ENCODE measurements around the gene C22orf15. TPM values are rescaled to one million over a fixed set of nuclear protein-coding genes. Genes with fewer than 3 reads are reported as not detected.
A peak's percentile ranks its signal among the peaks of the same experiment; 100 is the strongest.

Gene C22orf15
- total RNA-seq, 1 experiment from 2014 or later: 0.81 TPM

DNA sequence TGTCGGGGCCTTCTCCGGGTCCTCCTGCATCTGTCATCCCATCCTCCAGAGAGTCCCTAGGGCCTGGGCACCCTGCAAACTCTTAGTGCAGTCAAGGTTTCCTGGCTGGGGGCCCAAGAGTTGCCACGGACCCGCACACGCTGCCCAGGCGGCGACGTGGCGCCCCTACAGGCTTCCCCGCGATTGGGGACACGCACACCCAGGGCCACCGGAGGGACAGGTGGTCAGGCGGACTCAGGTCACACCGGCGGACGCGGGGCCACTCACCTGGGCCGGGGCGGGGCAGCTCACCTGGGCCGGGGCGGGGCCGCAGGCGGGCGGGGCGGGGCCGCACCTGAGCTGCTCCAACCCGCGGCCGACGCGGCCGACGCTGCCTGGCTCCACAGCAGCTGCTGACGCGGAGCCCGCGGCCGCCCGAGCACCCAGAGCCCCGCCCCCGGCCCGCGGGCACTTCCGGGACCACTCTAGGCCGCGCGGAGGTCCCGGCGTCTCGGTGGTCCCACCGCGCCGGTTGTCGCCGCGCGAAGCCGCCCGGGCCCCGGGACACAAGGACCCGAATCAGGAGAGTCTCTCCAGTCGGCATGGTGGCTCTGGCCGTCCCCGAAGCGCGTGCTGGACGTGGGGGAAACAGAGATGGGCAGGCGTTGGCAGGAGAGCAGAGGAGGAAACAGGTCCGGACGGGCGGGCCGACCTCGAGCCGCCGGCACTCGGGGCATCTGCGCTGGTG lies 11.9 kb upstream of the C22orf15 start, which contains the start of gene ZNF70:
TSS of gene ZNF70 (minus strand) at position 399 of the 727 bp plus-strand sequence. CDS start 5,972 bp downstream, outside the sequence.
- Mint-ChIP-seq H3K36me3 (ENCODE audit: insufficient read depth in 1 of 3, low read depth in 3 of 3) (peaks cover 0 to 1% (median 0%) of the 10 kb centered on the region in 3 experiments; a peak in 2 of 7 replicates), H3K9me3 (no peaks in the 10 kb centered on the region; a peak in 1 of 5 replicates), H3K27ac (peak within 1 kb of the TSS; percentile 70 to 89 (median 87); a peak in 6 of 7 replicates), H3K27me3 (ENCODE audit: low read depth) (peaks cover 4% of the 10 kb centered on the region), H3K4me1 (peaks cover 13 to 37% of the 10 kb centered on the region in 2 experiments), H3K4me3 (peak within 1 kb of the TSS; percentile 77 to 88)
- H2BK12ac ChIP-seq (ENCODE audit: insufficient read length, low read depth, low read length): no peak within 1 kb of the TSS
- H4K91ac ChIP-seq (ENCODE audit: insufficient read length, low read depth, low read length): no peak within 1 kb of the TSS
- H3K4me2 ChIP-seq (ENCODE audit: insufficient read depth, insufficient read length, low read length): peak within 1 kb of the TSS; percentile 59
- H2BK15ac ChIP-seq (ENCODE audit: low read depth, low read length): no peak within 1 kb of the TSS
- H3K56ac ChIP-seq (ENCODE audit: insufficient read length, low read depth, low read length): no peak within 1 kb of the TSS
- no CpG with 5 or more reads among the region's 78 CpGs for WGBS (ENCODE audit: extremely low coverage, insufficient read length, low lambda C conversion rate)
- H2AK5ac ChIP-seq (ENCODE audit: insufficient read length, low read length): no peak within 1 kb of the TSS
- H3K27me3 ChIP-seq (ENCODE audit: insufficient read depth, low read length): no peaks in the 10 kb centered on the region
- no peak within 1 kb of the TSS for H2BK120ac ChIP-seq (ENCODE audit: low read depth, low read length, poor library complexity, severe bottlenecking)
- H2BK5ac ChIP-seq (ENCODE audit: insufficient read length, low read length): no peak within 1 kb of the TSS
- no peaks in the 10 kb centered on the region; the same call in 1 of the 2 replicates for H3K4me1 ChIP-seq (ENCODE audit: insufficient read depth, low read length)
- no peak within 1 kb of the TSS for H3K27ac ChIP-seq (ENCODE audit: insufficient read length, low read depth, low read length)
- peaks cover 8% of the 10 kb centered on the region for H3K23me2 ChIP-seq (ENCODE audit: insufficient read length, low read depth, low read length, poor library complexity, severe bottlenecking)
- H4K20me1 ChIP-seq (ENCODE audit: control insufficient read depth, insufficient read depth, insufficient read length): no peaks in the 10 kb centered on the region
- H3K79me1 ChIP-seq (ENCODE audit: insufficient read depth, low read depth, low read length, poor library complexity, severe bottlenecking): no peaks in the 10 kb centered on the region
- no peak within 1 kb of the TSS for H4K8ac ChIP-seq (replicated peaks; ENCODE audit: insufficient read length, low read depth, low read length)
- no peak within 1 kb of the TSS for H3K23ac ChIP-seq (ENCODE audit: insufficient read length, low read depth, low read length)
- H2BK20ac ChIP-seq (ENCODE audit: low read depth, low read length, poor library complexity, severe bottlenecking): no peak within 1 kb of the TSS
- peak within 1 kb of the TSS; percentile 93 for H3K9ac ChIP-seq (ENCODE audit: extremely low read depth, insufficient read length, low read length)
- H3K18ac ChIP-seq (ENCODE audit: insufficient read length, low read depth, low read length): peak within 1 kb of the TSS; percentile 91
- DNase-seq: peak; percentile 96
- no peak within 1 kb of the TSS for H2AFZ ChIP-seq (ENCODE audit: low read length)
- TF ChIP-seq, protein P1, sequence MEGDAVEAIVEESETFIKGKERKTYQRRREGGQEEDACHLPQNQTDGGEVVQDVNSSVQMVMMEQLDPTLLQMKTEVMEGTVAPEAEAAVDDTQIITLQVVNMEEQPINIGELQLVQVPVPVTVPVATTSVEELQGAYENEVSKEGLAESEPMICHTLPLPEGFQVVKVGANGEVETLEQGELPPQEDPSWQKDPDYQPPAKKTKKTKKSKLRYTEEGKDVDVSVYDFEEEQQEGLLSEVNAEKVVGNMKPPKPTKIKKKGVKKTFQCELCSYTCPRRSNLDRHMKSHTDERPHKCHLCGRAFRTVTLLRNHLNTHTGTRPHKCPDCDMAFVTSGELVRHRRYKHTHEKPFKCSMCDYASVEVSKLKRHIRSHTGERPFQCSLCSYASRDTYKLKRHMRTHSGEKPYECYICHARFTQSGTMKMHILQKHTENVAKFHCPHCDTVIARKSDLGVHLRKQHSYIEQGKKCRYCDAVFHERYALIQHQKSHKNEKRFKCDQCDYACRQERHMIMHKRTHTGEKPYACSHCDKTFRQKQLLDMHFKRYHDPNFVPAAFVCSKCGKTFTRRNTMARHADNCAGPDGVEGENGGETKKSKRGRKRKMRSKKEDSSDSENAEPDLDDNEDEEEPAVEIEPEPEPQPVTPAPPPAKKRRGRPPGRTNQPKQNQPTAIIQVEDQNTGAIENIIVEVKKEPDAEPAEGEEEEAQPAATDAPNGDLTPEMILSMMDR (conservative IDR thresholded peaks at IDR 0.05): no peak
- H3K9me3 ChIP-seq (ENCODE audit: control insufficient read depth, low read depth, low read length): no peaks in the 10 kb centered on the region
- H3K14ac ChIP-seq (ENCODE audit: insufficient read depth, low read length): peak within 1 kb of the TSS; percentile 97
- H3K79me2 ChIP-seq (ENCODE audit: insufficient read depth, low read length): no peaks in the 10 kb centered on the region
- no peak within 1 kb of the TSS for H4K5ac ChIP-seq (ENCODE audit: insufficient read length, low read depth, low read length)
- no peak within 1 kb of the TSS for H3T11ph ChIP-seq (ENCODE audit: low read length)
- H3K4ac ChIP-seq (ENCODE audit: low read depth, low read length): no peak within 1 kb of the TSS; the same call in 1 of the 2 replicates
